Ovary (tissue), 3 donors: ENCODE measurements around the gene TDRD10.

Experiments
- CTCF ChIP-seq, 3 donors: fragments of 450-650 bp in 2 of 3; fragments of 200-600 bp in 1 of 3; IDR thresholded peaks; one replicate each; pipeline versions ENCODE4 v1.5.1 to v1.8.0; 2016 to 2022; ENCODE audit warnings: antibody characterized with exemption in 3 of 3, mild to moderate bottlenecking in 1 of 3
- POLR2A ChIP-seq: fragments of 450-650 bp; IDR thresholded peaks from one replicate; pipeline ENCODE4 v1.6.1; 2017; ENCODE audit warnings: antibody characterized with exemption, mild to moderate bottlenecking, moderate library complexity
- donor health status: DM: no; HTN: no; CAD: no.

- TF ChIP-seq POLR2A = no peak
- TF ChIP-seq CTCF (IDR thresholded peaks at IDR 0.05) = no peak
These were observed 69.9 kb downstream of the TDRD10 start for GRCh38 chr1:154571964-154572288.
